NB4 (cell line): Measurements from ENCODE around the gene RPL12.

Source experiments
- CTCF ChIP-seq: IDR thresholded peaks from one replicate; pipeline ENCODE4 v1.5.1; 2012; ENCODE audit warnings: low read depth, low read length
- MYC ChIP-seq: IDR thresholded peaks from 2 replicates; pipeline ENCODE4 v1.6.1; 2011; ENCODE audit warnings: low read depth, low read length
- POLR2A ChIP-seq: IDR thresholded peaks from 2 replicates; pipeline ENCODE4 v1.6.1; 2011; ENCODE audit warnings: mild to moderate bottlenecking; ENCODE audit not compliant: insufficient read length; ENCODE audit errors: extremely low read depth
- TF ChIP-seq, protein P1 (sequence below): IDR thresholded peaks from 2 replicates; pipeline ENCODE4 v1.6.1; 2011; ENCODE audit warnings: low read depth, low read length

DNA sequence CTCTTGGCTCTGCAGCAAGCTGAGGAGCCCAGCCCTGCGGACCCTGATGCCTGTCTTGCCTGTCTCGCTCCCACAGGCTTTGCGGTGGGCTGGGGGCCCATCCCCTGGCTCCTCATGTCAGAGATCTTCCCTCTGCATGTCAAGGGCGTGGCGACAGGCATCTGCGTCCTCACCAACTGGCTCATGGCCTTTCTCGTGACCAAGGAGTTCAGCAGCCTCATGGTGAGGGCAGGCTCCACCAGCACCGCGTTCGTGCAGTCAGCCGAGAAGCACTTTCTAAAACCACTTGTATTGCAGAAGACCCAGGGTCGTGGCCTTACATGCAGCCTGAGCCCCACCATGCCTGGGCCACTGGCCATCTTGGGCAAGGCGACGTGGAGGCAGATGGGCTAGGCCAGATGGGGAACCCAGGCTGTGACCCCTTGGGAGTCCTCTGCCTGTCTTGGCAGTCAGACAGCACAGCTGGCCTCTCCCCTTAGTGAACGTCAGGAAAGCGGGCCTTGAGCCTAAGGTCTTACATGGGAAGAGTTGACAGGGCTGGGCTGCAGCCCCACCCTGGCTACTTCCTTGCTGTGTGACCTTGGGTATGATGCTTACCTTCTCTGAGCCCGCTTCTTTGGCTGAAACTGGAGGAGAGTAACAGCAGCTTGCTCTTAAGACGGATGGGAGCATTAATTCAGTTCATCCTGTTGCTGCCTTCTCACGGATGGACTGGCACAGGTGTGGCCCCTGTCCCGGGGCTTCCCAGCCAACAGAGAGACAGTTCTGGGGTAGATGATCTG lies 45.7 kb downstream of the RPL12 start:
- no peak for TF ChIP-seq CTCF
- no peak for TF ChIP-seq POLR2A
- no peak for TF ChIP-seq MYC
- TF ChIP-seq, protein P1, sequence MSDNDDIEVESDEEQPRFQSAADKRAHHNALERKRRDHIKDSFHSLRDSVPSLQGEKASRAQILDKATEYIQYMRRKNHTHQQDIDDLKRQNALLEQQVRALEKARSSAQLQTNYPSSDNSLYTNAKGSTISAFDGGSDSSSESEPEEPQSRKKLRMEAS = no peak
